MCF 10A (cell line): ENCODE measurements around the gene NKX1-2. TPM values are rescaled to one million over a fixed set of nuclear protein-coding genes. Genes with fewer than 3 reads are reported as not detected.

ENCODE experiments used
- BruUV-seq: library from RNA; stranded (reverse); fragments of 400-500 nt; replicated peaks from 2 replicates; lab custom pipeline; 2021; lab: Mats Ljungman, UMichigan
- CTCF ChIA-PET: fragments of 300-600 bp; sonication (Branson Sonifier 250); formaldehyde crosslinking; extraction: SDS; loops from one replicate; lab custom pipeline; 2021; ENCODE audit warnings: antibody characterized with exemption, inconsistent platforms; lab: Yijun Ruan, JAX
- POLR2A ChIA-PET: fragments of 300-600, 350-650 bp; sonication (Branson Sonifier 250); formaldehyde crosslinking; extraction: SDS; loops from one replicate; lab custom pipeline; 2020; ENCODE audit warnings: antibody characterized with exemption, inconsistent platforms; lab: Yijun Ruan, JAX
- DNase-seq: peaks from one replicate; pipeline ENCODE4 v3.0.0-alpha.2; 2018; ENCODE audit not compliant: unreplicated experiment
- H3K27ac Mint-ChIP-seq: one replicate; pipeline ENCODE4 v1.8.0; 2022; ENCODE audit warnings: mild to moderate bottlenecking, low read depth, mixed read lengths; ENCODE audit not compliant: unreplicated experiment
- H3K27me3 Mint-ChIP-seq: one replicate; pipeline ENCODE4 v1.8.0; 2022; ENCODE audit warnings: mixed read lengths; ENCODE audit not compliant: insufficient read depth, unreplicated experiment
- H3K36me3 Mint-ChIP-seq: one replicate; pipeline ENCODE4 v1.8.0; 2022; ENCODE audit warnings: mild to moderate bottlenecking, moderate library complexity, mixed read lengths; ENCODE audit not compliant: insufficient read depth, unreplicated experiment
- H3K4me1 Mint-ChIP-seq: one replicate; pipeline ENCODE4 v1.8.0; 2022; ENCODE audit warnings: mixed read lengths; ENCODE audit not compliant: insufficient read depth, unreplicated experiment
- H3K4me3 Mint-ChIP-seq: one replicate; pipeline ENCODE4 v1.8.0; 2022; ENCODE audit warnings: mild to moderate bottlenecking, moderate library complexity, mixed read lengths; ENCODE audit not compliant: unreplicated experiment
- H3K9me3 Mint-ChIP-seq: one replicate; pipeline ENCODE4 v1.8.0; 2022; ENCODE audit warnings: mixed read lengths; ENCODE audit not compliant: unreplicated experiment
- CTCF ChIP-seq: fragments of 200-600 bp; IDR thresholded peaks from one replicate; pipeline ENCODE4 v1.8.0; 2022; ENCODE audit warnings: antibody characterized with exemption, mild to moderate bottlenecking; ENCODE audit not compliant: unreplicated experiment
- intact Hi-C: fragments of 100-400 bp; cut with micrococcal nuclease; formaldehyde crosslinking; loops from 2 replicates; pipeline ENCODE4 v1.14.1; 2022
- total RNA-seq: library from RNA; stranded (reverse); gene quantifications from 2 replicates; pipeline ENCODE4 v1.2.3, GENCODE V29; 2022

The NKX1-2 gene
- total RNA-seq, 1 experiment from 2014 or later: 0.35 TPM

- POLR2A ChIA-PET: no interaction called here
- Mint-ChIP-seq H3K27me3 (no peaks in the 10 kb centered on the region), H3K27ac (no peak overlapping the region), H3K36me3 (no peaks in the 10 kb centered on the region), H3K9me3 (no peaks in the 10 kb centered on the region), H3K4me1 (no peaks in the 10 kb centered on the region), H3K4me3 (no peak overlapping the region)
- TF ChIP-seq CTCF: no peak
- DNase-seq: no peak
- CTCF ChIA-PET: interaction anchor here (0.6 kb wide), 3 partner anchors 33 to 175 kb away, joined by 3 read pairs; no protein-coding TSS in a partner anchor
- intact Hi-C loops: no loop called here
- BruUV-seq: no TSS peak
Observed at GRCh38 chr10:124496150-124496549, 46.3 kb upstream of the NKX1-2 start.

GRCh38 chr10:124495725-124496124 lies 45.9 kb upstream of the NKX1-2 start:
- no peak for TF ChIP-seq CTCF
- H3K27me3 Mint-ChIP-seq: no peaks in the 10 kb centered on the region
- no peaks in the 10 kb centered on the region for H3K36me3 Mint-ChIP-seq
- DNase-seq: no peak
- CTCF ChIA-PET: interaction anchor here (0.6 to 0.7 kb wide), 2 partner anchors 176 to 246 kb away, joined by 3 read pairs; no protein-coding TSS in a partner anchor
- no peak overlapping the region for H3K4me3 Mint-ChIP-seq
- BruUV-seq: no TSS peak
- intact Hi-C loops: no loop called here
- POLR2A ChIA-PET: no interaction called here
- H3K27ac Mint-ChIP-seq: no peak overlapping the region
- no peaks in the 10 kb centered on the region for H3K4me1 Mint-ChIP-seq
- no peaks in the 10 kb centered on the region for H3K9me3 Mint-ChIP-seq

- ChIA-PET CTCF (interaction anchor here (0.7 kb wide), 1 partner anchor 246 kb away, joined by 3 read pairs; no protein-coding TSS in a partner anchor), POLR2A (interaction anchor here (0.6 kb wide), 1 partner anchor 767 kb away, joined by 4 read pairs; no protein-coding TSS in a partner anchor)
- H3K9me3 Mint-ChIP-seq: no peaks in the 10 kb centered on the region
- TF ChIP-seq CTCF: no peak
- H3K4me3 Mint-ChIP-seq: no peak overlapping the region
- H3K36me3 Mint-ChIP-seq: no peaks in the 10 kb centered on the region
- no peaks in the 10 kb centered on the region for H3K4me1 Mint-ChIP-seq
- BruUV-seq: no TSS peak
- no peaks in the 10 kb centered on the region for H3K27me3 Mint-ChIP-seq
- intact Hi-C loops: no loop called here
- no peak overlapping the region for H3K27ac Mint-ChIP-seq
- DNase-seq: no peak
Observed at GRCh38 chr10:124495162-124495561, 45.3 kb upstream of the NKX1-2 start.

- H3K36me3 Mint-ChIP-seq: no peaks in the 10 kb centered on the region
- ChIA-PET POLR2A (interaction anchor here (0.6 to 0.9 kb wide), 2 partner anchors 10 to 768 kb away, joined by 3 to 4 read pairs; no protein-coding TSS in a partner anchor), CTCF (no interaction called here)
Observed at GRCh38 chr10:124494046-124494807, 44.4 kb upstream of the NKX1-2 start.

More at GRCh38 chr10:124494046-124494807, 44.4 kb upstream of the NKX1-2 start:
- no peak for TF ChIP-seq CTCF
- H3K4me1 Mint-ChIP-seq: no peaks in the 10 kb centered on the region
- H3K27me3 Mint-ChIP-seq: no peaks in the 10 kb centered on the region
- no peak overlapping the region for H3K27ac Mint-ChIP-seq
- no peaks in the 10 kb centered on the region for H3K9me3 Mint-ChIP-seq
- BruUV-seq: no TSS peak
- intact Hi-C loops: no loop called here
- H3K4me3 Mint-ChIP-seq: no peak overlapping the region
- DNase-seq: no peak
